HEK293 (cell line): ENCODE results near the gene GYS2.

Experiments used
- ATF2 ChIP-seq: fragments of 450-650 bp; formaldehyde crosslinking; IDR thresholded peaks from 2 replicates; pipeline ENCODE4 v1.5.1; 2016; ENCODE audit warnings: missing biosample characterization, missing genetic modification characterization, low read depth
- CTCF ChIP-seq: fragments of 450-650 bp; formaldehyde crosslinking; IDR thresholded peaks from 2 replicates; pipeline ENCODE4 v1.5.1; 2016; ENCODE audit warnings: missing biosample characterization, missing genetic modification characterization
- HOXA7 ChIP-seq: sonication (generic); formaldehyde crosslinking; IDR thresholded peaks from 2 replicates; pipeline ENCODE4 v1.8.1; 2022; ENCODE audit warnings: missing genetic modification reagents, borderline replicate concordance
- IKZF3 ChIP-seq: fragments of 450-650 bp; IDR thresholded peaks from 2 replicates; pipeline ENCODE4 v1.5.0; 2018; ENCODE audit warnings: missing biosample characterization, mild to moderate bottlenecking, missing genetic modification characterization, moderate library complexity
- OVOL3 ChIP-seq: fragments of 450-650 bp; formaldehyde crosslinking; IDR thresholded peaks from 2 replicates; pipeline ENCODE4 v1.5.1; 2016; ENCODE audit warnings: missing biosample characterization, missing genetic modification characterization
- PRDM1 ChIP-seq: fragments of 450-650 bp; formaldehyde crosslinking; IDR thresholded peaks from 2 replicates; pipeline ENCODE4; 2016; ENCODE audit warnings: missing biosample characterization, missing genetic modification characterization
- PRDM10 ChIP-seq: fragments of 450-650 bp; formaldehyde crosslinking; IDR thresholded peaks from 2 replicates; pipeline ENCODE4 v1.5.1; 2016; ENCODE audit warnings: missing biosample characterization, missing genetic modification characterization
- RBAK ChIP-seq: fragments of 450-650 bp; formaldehyde crosslinking; IDR thresholded peaks from 2 replicates; pipeline ENCODE4 v1.5.1; 2016; ENCODE audit warnings: missing biosample characterization, missing genetic modification characterization
- ZNF133 ChIP-seq: fragments of 450-650 bp; formaldehyde crosslinking; IDR thresholded peaks from 2 replicates; pipeline ENCODE4 v1.5.1; 2016; ENCODE audit warnings: missing biosample characterization, missing genetic modification characterization
- ZNF549 ChIP-seq: fragments of 450-650 bp; IDR thresholded peaks from 2 replicates; pipeline ENCODE4 v1.5.1; 2018; ENCODE audit warnings: missing biosample characterization, missing genetic modification characterization, mild to moderate bottlenecking, inconsistent platforms, moderate library complexity
- ZNF664 ChIP-seq: fragments of 450-650 bp; formaldehyde crosslinking; IDR thresholded peaks from 2 replicates; pipeline ENCODE4 v1.5.1; 2016; ENCODE audit warnings: missing biosample characterization, missing genetic modification characterization
- ZNF670 ChIP-seq: fragments of 450-650 bp; formaldehyde crosslinking; IDR thresholded peaks from 2 replicates; pipeline ENCODE4 v1.5.1; 2016; ENCODE audit warnings: missing biosample characterization, missing genetic modification characterization, low read depth
- ZNF768 ChIP-seq: fragments of 450-650 bp; formaldehyde crosslinking; IDR thresholded peaks from 2 replicates; pipeline ENCODE4 v1.5.1; 2018; ENCODE audit warnings: missing biosample characterization, mild to moderate bottlenecking, missing genetic modification characterization

GRCh38 chr12:21521541-21521940 lies 83.1 kb downstream of the GYS2 start:
- TF ChIP-seq CTCF (tag by site-specific recombination) = no peak
- no peak for TF ChIP-seq IKZF3 (tag by site-specific recombination)
- no peak for TF ChIP-seq ZNF670 (tag by site-specific recombination)
- no peak for TF ChIP-seq OVOL3 (tag by site-specific recombination)
- no peak for TF ChIP-seq ZNF664 (tag by site-specific recombination)
- TF ChIP-seq ZNF549 (tag by site-specific recombination) = no peak
- no peak for TF ChIP-seq RBAK
- no peak for TF ChIP-seq PRDM10 (tag by site-specific recombination)
- TF ChIP-seq ZNF133 (tag by site-specific recombination) = no peak
- TF ChIP-seq HOXA7 (CRISPR knock-in tag) = no peak
- no peak for TF ChIP-seq ZNF768 (tag by site-specific recombination)
- no peak for TF ChIP-seq PRDM1 (tag by site-specific recombination)
- TF ChIP-seq ATF2 (tag by site-specific recombination) = no peak
